Endothelial cell of umbilical vein (primary cell): ENCODE data around the gene ZSCAN5B. TPM values are rescaled to one million over a fixed set of nuclear protein-coding genes. Genes with fewer than 3 reads are reported as not detected.

Source experiments
- BruUV-seq: library from RNA; stranded (reverse); fragments of 400-500 nt; replicated peaks from 2 replicates; lab custom pipeline; 2021; lab: Mats Ljungman, UMichigan
- CTCF ChIA-PET: fragments of 300-600, 350-600 bp; sonication (Branson Sonifier 250); formaldehyde crosslinking; loops from one replicate; lab custom pipeline; 2021; ENCODE audit warnings: antibody characterized with exemption, inconsistent platforms; lab: Charles Lee
- POLR2A ChIA-PET: fragments of 300-600, 350-600 bp; sonication (Branson Sonifier 250); formaldehyde crosslinking; loops from one replicate; lab custom pipeline; 2021; ENCODE audit warnings: antibody characterized with exemption, inconsistent platforms; lab: Charles Lee
- DNase-seq: peaks from one replicate; pipeline ENCODE4 v3.0.0-alpha.2; 2011; ENCODE audit warnings: low read depth, low spot score
- FAIRE-seq: peaks from 2 replicates; lab custom pipeline; 2011; peaks lifted over from hg19 to GRCh38; lab: Jason Lieb, UNC
- H2AFZ ChIP-seq: 2 replicates; pipeline ENCODE4 v1.6.0; 2012; ENCODE audit warnings: low read depth, low read length, control low read depth, inconsistent platforms
- H3K27ac ChIP-seq: 2 replicates; pipeline ENCODE4 v1.5.1; 2011; ENCODE audit warnings: low read depth, mild to moderate bottlenecking, control low read depth, low read length, moderate library complexity; ENCODE audit not compliant: insufficient read depth
- H3K27me3 ChIP-seq, 2 experiments: 2 replicates each; pipeline versions ENCODE4 v1.6.0 to v1.6.1; 2011; ENCODE audit warnings: low read length in 2 of 2, mixed read lengths in 1 of 2; ENCODE audit not compliant: control insufficient read depth in 2 of 2, insufficient read depth in 2 of 2
- H3K36me3 ChIP-seq, 2 experiments: 2 replicates in 1 of 2; 3 replicates in 1 of 2; pipeline ENCODE4 v1.5.1; 2011; ENCODE audit warnings: low read length in 2 of 2, mild to moderate bottlenecking in 1 of 2, moderate library complexity in 1 of 2; ENCODE audit not compliant: control insufficient read depth in 2 of 2, insufficient read depth in 2 of 2; ENCODE audit errors: extremely low read depth in 1 of 2
- H3K4me1 ChIP-seq: 3 replicates; pipeline ENCODE4 v1.5.1; 2011; ENCODE audit warnings: mild to moderate bottlenecking, low read length; ENCODE audit not compliant: control insufficient read depth, insufficient read depth; ENCODE audit errors: extremely low read depth
- H3K4me2 ChIP-seq: 2 replicates; pipeline ENCODE4 v1.6.1; 2011; ENCODE audit warnings: low read length, control low read depth, mixed read lengths; ENCODE audit not compliant: insufficient read depth
- H3K4me3 ChIP-seq, 3 experiments: fragments of 200-600 bp in 1 of 3; sonication (generic), shearing (Covaris generic) in 1 of 3; replicated peaks in 1 of 3; 2 replicates each; pipeline ENCODE4 v1.5.1; 2011 to 2016; ENCODE audit warnings: control low read depth in 3 of 3, low read length in 3 of 3, mild to moderate bottlenecking in 2 of 3, inconsistent platforms in 1 of 3, low read depth in 1 of 3, moderate library complexity in 1 of 3; ENCODE audit not compliant: insufficient read depth in 1 of 3
- H3K79me2 ChIP-seq: 2 replicates; pipeline ENCODE4 v1.6.0; 2012; ENCODE audit warnings: low read length, inconsistent platforms; ENCODE audit not compliant: control insufficient read depth, insufficient read depth
- H3K9ac ChIP-seq: replicated peaks from 2 replicates; pipeline ENCODE3; 2011; ENCODE audit warnings: low read length, control low read depth; ENCODE audit not compliant: insufficient read depth; ENCODE audit errors: extremely low read depth
- H3K9me1 ChIP-seq: replicated peaks from 3 replicates; pipeline ENCODE4 v1.6.0; 2011; ENCODE audit warnings: mild to moderate bottlenecking, low read length; ENCODE audit not compliant: control insufficient read depth, insufficient read depth; ENCODE audit errors: extremely low read depth
- H3K9me3 ChIP-seq: replicated peaks from 2 replicates; pipeline ENCODE4 v1.5.1; 2012; ENCODE audit warnings: low read length, inconsistent platforms; ENCODE audit not compliant: control insufficient read depth, insufficient read depth
- H4K20me1 ChIP-seq: replicated peaks from 2 replicates; pipeline ENCODE3; 2011; ENCODE audit warnings: mild to moderate bottlenecking, low read length; ENCODE audit not compliant: control insufficient read depth, insufficient read depth; ENCODE audit errors: extremely low read depth
- EZH2 ChIP-seq: IDR thresholded peaks from 2 replicates; pipeline ENCODE4 v1.6.1; 2012; ENCODE audit warnings: borderline replicate concordance, low read depth, mild to moderate bottlenecking, moderate library complexity, low read length, inconsistent platforms; ENCODE audit not compliant: severe bottlenecking
- FOS ChIP-seq: IDR thresholded peaks from 2 replicates; pipeline ENCODE4 v1.6.1; 2011; ENCODE audit warnings: mild to moderate bottlenecking, low read length, moderate library complexity, borderline replicate concordance; ENCODE audit not compliant: insufficient read depth
- GATA2 ChIP-seq: IDR thresholded peaks from 2 replicates; pipeline ENCODE4 v1.7.0; 2011; ENCODE audit warnings: low read depth, mild to moderate bottlenecking, moderate library complexity, mixed read lengths, low read length; ENCODE audit not compliant: insufficient read length, insufficient read depth
- JUN ChIP-seq: IDR thresholded peaks from 2 replicates; pipeline ENCODE4 v1.6.1; 2011; ENCODE audit warnings: borderline replicate concordance, low read depth; ENCODE audit not compliant: insufficient read length, insufficient read depth
- MYC ChIP-seq: IDR thresholded peaks from one replicate; pipeline ENCODE4 v1.6.1; 2011; ENCODE audit warnings: mild to moderate bottlenecking, low read depth, low read length
- POLR2A ChIP-seq: IDR thresholded peaks from 2 replicates; pipeline ENCODE4 v1.6.1; 2012; ENCODE audit warnings: low read depth, mild to moderate bottlenecking, control low read depth, low read length
- POLR2AphosphoS5 ChIP-seq: IDR thresholded peaks from 2 replicates; pipeline ENCODE4 v1.6.1; 2012; ENCODE audit warnings: low read depth, mild to moderate bottlenecking, control low read depth, low read length, moderate library complexity; ENCODE audit not compliant: insufficient read depth
- dilution Hi-C: fragments of 300-500 bp; cut with MboI; formaldehyde crosslinking; loops from one replicate; pipeline ENCODE4 v1.15.0; 2019; ENCODE audit warnings: low sequenced_read_pairs; ENCODE audit not compliant: extremely low pct_ligation_motif_present
- intact Hi-C: fragments of 100-400 bp; cut with micrococcal nuclease; formaldehyde crosslinking; loops from one replicate; pipeline ENCODE4 v1.10.0; 2022
- polyA plus RNA-seq, 4 experiments: library from polyadenylated mRNA; depleted of rRNA in 3 of 4; stranded (reverse) in 3 of 4; unstranded in 1 of 4; fragments of >200 nt; gene quantifications; 2 replicates each; pipeline versions ENCODE4 v1.2.1 to v1.2.3, GENCODE V29; 2011 to 2012; ENCODE audit warnings: missing spikeins in 1 of 4
- total RNA-seq: library from RNA; stranded (reverse); gene quantifications from 2 replicates; pipeline ENCODE4 v1.2.3, GENCODE V29; 2021
- TF ChIP-seq, protein P1 (sequence below), 2 donors: IDR thresholded peaks; 1 replicate in 1 of 2; 2 replicates in 1 of 2; pipeline ENCODE4 v1.5.1; 2011; ENCODE audit warnings: low read length in 2 of 2, mild to moderate bottlenecking in 2 of 2, moderate library complexity in 2 of 2, control low read depth in 1 of 2, inconsistent platforms in 1 of 2, low read depth in 1 of 2; ENCODE audit not compliant: insufficient read depth in 1 of 2; ENCODE audit errors: extremely low read depth in 1 of 2
- TF ChIP-seq, protein P2 (sequence below): IDR thresholded peaks from 2 replicates; pipeline ENCODE4 v1.6.1; 2011; ENCODE audit not compliant: insufficient read depth, insufficient read length

Gene ZSCAN5B
- total and polyA plus RNA-seq, 2 donors (not counting 3 experiments of a cell fraction or from before 2014, with no cell fraction given) = 0.07 TPM; not detected in 1

DNA sequence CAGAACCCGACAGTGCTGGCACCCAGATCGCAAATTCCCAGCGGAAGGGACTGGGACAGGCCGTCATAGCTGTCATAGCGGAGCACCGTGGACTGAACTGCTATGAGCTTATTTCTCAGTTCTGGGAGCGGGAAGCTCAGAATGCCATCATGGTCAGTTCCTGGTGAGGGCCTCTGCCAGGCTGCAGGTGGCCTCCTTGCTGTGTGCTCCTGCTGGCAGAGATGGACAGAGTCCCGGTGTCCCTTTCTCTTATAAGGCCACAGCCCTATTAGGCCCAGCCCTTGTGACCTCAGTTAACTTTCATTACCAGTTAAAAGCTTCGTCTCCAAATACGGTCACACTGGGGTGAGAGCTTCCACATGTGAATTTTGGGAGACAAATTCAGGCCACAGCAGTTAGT, 51.9 kb downstream of the ZSCAN5B start:
- TF ChIP-seq GATA2 (no peak), FOS (no peak), JUN (no peak), POLR2AphosphoS5 (no peak), POLR2A (no peak), MYC (no peak), EZH2 (no peak)
- TF ChIP-seq, protein P1, sequence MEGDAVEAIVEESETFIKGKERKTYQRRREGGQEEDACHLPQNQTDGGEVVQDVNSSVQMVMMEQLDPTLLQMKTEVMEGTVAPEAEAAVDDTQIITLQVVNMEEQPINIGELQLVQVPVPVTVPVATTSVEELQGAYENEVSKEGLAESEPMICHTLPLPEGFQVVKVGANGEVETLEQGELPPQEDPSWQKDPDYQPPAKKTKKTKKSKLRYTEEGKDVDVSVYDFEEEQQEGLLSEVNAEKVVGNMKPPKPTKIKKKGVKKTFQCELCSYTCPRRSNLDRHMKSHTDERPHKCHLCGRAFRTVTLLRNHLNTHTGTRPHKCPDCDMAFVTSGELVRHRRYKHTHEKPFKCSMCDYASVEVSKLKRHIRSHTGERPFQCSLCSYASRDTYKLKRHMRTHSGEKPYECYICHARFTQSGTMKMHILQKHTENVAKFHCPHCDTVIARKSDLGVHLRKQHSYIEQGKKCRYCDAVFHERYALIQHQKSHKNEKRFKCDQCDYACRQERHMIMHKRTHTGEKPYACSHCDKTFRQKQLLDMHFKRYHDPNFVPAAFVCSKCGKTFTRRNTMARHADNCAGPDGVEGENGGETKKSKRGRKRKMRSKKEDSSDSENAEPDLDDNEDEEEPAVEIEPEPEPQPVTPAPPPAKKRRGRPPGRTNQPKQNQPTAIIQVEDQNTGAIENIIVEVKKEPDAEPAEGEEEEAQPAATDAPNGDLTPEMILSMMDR (IDR thresholded peaks at IDR 0.05; ENCODE audit: extremely low read depth in 1 of 2, insufficient read depth in 1 of 2, low read depth in 1 of 2, low read length in 2 of 2) = no peak
- TF ChIP-seq, protein P2, sequence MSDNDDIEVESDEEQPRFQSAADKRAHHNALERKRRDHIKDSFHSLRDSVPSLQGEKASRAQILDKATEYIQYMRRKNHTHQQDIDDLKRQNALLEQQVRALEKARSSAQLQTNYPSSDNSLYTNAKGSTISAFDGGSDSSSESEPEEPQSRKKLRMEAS = no peak
- no peak overlapping the region for H2AFZ ChIP-seq
- DNase-seq (no peak), FAIRE-seq (no peak)
- H3K9ac ChIP-seq = no peak overlapping the region
- CTCF ChIA-PET = interaction anchor here (1.3 kb wide), 1 partner anchor 11 kb away, joined by 3 read pairs; no protein-coding TSS in a partner anchor
- intact Hi-C loops (no loop called here), dilution Hi-C loops (no loop called here)
- no peak overlapping the region for H3K4me3 ChIP-seq
- no peak overlapping the region for H3K4me2 ChIP-seq
- H4K20me1 ChIP-seq = no peaks in the 10 kb centered on the region
- no peaks in the 10 kb centered on the region for H3K27me3 ChIP-seq
- no peaks in the 10 kb centered on the region for H3K9me3 ChIP-seq
- H3K27ac ChIP-seq = no peak overlapping the region
- H3K9me1 ChIP-seq = no peaks in the 10 kb centered on the region
- BruUV-seq = no TSS peak
- H3K79me2 ChIP-seq = peaks cover 26% of the 10 kb centered on the region
- H3K36me3 ChIP-seq = peaks cover 0 to 18% of the 10 kb centered on the region in 2 experiments
- POLR2A ChIA-PET = no interaction called here
- H3K4me1 ChIP-seq = peaks cover 5% of the 10 kb centered on the region
